Body of pancreas (tissue), 4 donors: ENCODE results near the gene ERBB4.
"Not testable (repeated sequence)": the region's sequence is repeated elsewhere in the genome, so short reads cannot be mapped to it uniquely, and the experiment has no call there.

Experiments
- POLR2A ChIP-seq, 3 donors: fragments of 450-650 bp; IDR thresholded peaks; one replicate each; pipeline ENCODE4 v1.6.1; 2016; ENCODE audit warnings: antibody characterized with exemption in 3 of 3, mild to moderate bottlenecking in 2 of 3
- TF ChIP-seq, protein P1 (sequence below), 7 experiments: fragments of 450-650 bp in 4 of 7; fragments of 200-600 bp in 3 of 7; sonication (generic) in 3 of 7; IDR thresholded peaks; one replicate each; pipeline ENCODE4 v1.5.1; 2016 to 2019; ENCODE audit warnings: antibody characterized with exemption in 7 of 7

DNA sequence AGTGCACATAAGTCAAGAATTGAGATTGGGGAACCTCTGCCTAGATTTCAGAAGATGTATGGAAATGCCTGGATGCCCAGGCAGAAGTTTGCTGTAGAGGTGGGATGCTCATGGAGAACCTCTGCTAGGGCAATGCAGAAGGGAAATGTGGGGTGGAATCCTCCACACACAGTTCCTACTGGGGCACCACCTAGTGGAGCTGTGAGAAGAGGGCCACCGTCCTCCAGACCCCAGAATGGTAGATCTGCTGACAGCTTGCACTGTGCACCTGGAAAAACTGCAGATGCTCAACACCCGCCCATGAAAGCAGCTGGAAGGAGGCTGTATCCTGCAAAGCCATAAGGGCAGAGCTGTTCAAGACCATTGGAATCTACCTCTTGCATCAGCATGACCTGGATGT, 71.1 kb downstream of the ERBB4 start:
- TF ChIP-seq, protein P1, sequence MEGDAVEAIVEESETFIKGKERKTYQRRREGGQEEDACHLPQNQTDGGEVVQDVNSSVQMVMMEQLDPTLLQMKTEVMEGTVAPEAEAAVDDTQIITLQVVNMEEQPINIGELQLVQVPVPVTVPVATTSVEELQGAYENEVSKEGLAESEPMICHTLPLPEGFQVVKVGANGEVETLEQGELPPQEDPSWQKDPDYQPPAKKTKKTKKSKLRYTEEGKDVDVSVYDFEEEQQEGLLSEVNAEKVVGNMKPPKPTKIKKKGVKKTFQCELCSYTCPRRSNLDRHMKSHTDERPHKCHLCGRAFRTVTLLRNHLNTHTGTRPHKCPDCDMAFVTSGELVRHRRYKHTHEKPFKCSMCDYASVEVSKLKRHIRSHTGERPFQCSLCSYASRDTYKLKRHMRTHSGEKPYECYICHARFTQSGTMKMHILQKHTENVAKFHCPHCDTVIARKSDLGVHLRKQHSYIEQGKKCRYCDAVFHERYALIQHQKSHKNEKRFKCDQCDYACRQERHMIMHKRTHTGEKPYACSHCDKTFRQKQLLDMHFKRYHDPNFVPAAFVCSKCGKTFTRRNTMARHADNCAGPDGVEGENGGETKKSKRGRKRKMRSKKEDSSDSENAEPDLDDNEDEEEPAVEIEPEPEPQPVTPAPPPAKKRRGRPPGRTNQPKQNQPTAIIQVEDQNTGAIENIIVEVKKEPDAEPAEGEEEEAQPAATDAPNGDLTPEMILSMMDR (IDR thresholded peaks at IDR 0.05) = not testable (repeated sequence)
- not testable (repeated sequence) for TF ChIP-seq POLR2A (IDR thresholded peaks at IDR 0.05)
